Panc1 (cell line): ENCODE measurements around the gene VPS45. TPM values are rescaled to one million over a fixed set of nuclear protein-coding genes. Genes with fewer than 3 reads are reported as not detected.
A peak's percentile ranks its signal among the peaks of the same experiment; 100 is the strongest.

Source experiments
- ATAC-seq: fragments of 200-7000 bp; cut with Tn5 transposase; 2 replicates; pipeline ENCODE4 v1.9.1; 2020; ENCODE audit warnings: mild to moderate bottlenecking, moderate library complexity
- BruUV-seq: library from RNA; stranded (reverse); fragments of 400-500 nt; replicated peaks from 2 replicates; lab custom pipeline; 2021; lab: Mats Ljungman, UMichigan
- CTCF ChIA-PET: fragments of 300-600 bp; sonication (Branson Sonifier 250); formaldehyde crosslinking; loops from one replicate; lab custom pipeline; 2022; ENCODE audit warnings: antibody characterized with exemption; lab: Charles Lee
- POLR2A ChIA-PET: fragments of 300-600 bp; sonication (Branson Sonifier 250); formaldehyde crosslinking; loops from one replicate; lab custom pipeline; 2022; ENCODE audit warnings: antibody characterized with exemption; lab: Charles Lee
- DNase-seq: peaks from one replicate; pipeline ENCODE4 v3.0.0-alpha.2; 2010; ENCODE audit warnings: low read depth, low spot score
- H3K27ac ChIP-seq: 2 replicates; pipeline ENCODE4 v1.5.1; 2011; ENCODE audit warnings: mild to moderate bottlenecking, low read length, inconsistent platforms
- H3K27me3 ChIP-seq: fragments of 200-500 bp; sonication (Bioruptor generic); 2 replicates; pipeline ENCODE4 v1.6.0; 2014; ENCODE audit warnings: low read length, inconsistent platforms; ENCODE audit not compliant: control insufficient read depth, insufficient read depth
- H3K36me3 ChIP-seq: fragments of 200-500 bp; sonication (Bioruptor generic); 2 replicates; pipeline ENCODE4 v1.5.1; 2014; ENCODE audit warnings: inconsistent platforms, mild to moderate bottlenecking, low read length, moderate library complexity; ENCODE audit not compliant: control insufficient read depth, insufficient read depth
- H3K4me1 ChIP-seq: 2 replicates; pipeline ENCODE4 v1.5.1; 2011; ENCODE audit warnings: inconsistent platforms, mild to moderate bottlenecking, low read length, moderate library complexity; ENCODE audit not compliant: control insufficient read depth, insufficient read depth
- H3K4me3 ChIP-seq, 2 experiments: 2 replicates each; pipeline ENCODE4 v1.5.1; 2011 to 2012; ENCODE audit warnings: low read depth in 2 of 2, low read length in 2 of 2, mild to moderate bottlenecking in 2 of 2, inconsistent platforms in 1 of 2, moderate library complexity in 1 of 2
- H3K9me3 ChIP-seq: fragments of 200-500 bp; sonication (Bioruptor generic); 2 replicates; pipeline ENCODE4 v1.5.1; 2014; ENCODE audit warnings: low read depth, mild to moderate bottlenecking, inconsistent platforms, low read length, moderate library complexity; ENCODE audit not compliant: control insufficient read depth, insufficient read depth
- CTCF ChIP-seq: fragments of 450-650 bp; IDR thresholded peaks from 2 replicates; pipeline ENCODE4 v1.5.1; 2017; ENCODE audit warnings: mild to moderate bottlenecking
- POLR2AphosphoS5 ChIP-seq: IDR thresholded peaks from 2 replicates; pipeline ENCODE4 v1.6.1; 2012; ENCODE audit warnings: mild to moderate bottlenecking, low read depth, low read length, moderate library complexity
- REST ChIP-seq, 2 experiments: IDR thresholded peaks; 2 replicates each; pipeline ENCODE4 v1.6.1; 2011 to 2012; ENCODE audit warnings: low read depth in 2 of 2, control low read depth in 1 of 2, low read length in 1 of 2, mild to moderate bottlenecking in 1 of 2, moderate library complexity in 1 of 2; ENCODE audit not compliant: insufficient read depth in 1 of 2
- SIN3A ChIP-seq: IDR thresholded peaks from 2 replicates; pipeline ENCODE4 v1.6.1; 2012; ENCODE audit warnings: low read depth, mild to moderate bottlenecking, low read length, moderate library complexity, borderline replicate concordance; ENCODE audit not compliant: insufficient read depth
- TCF7L2 ChIP-seq: IDR thresholded peaks from 2 replicates; pipeline ENCODE4 v1.6.1; 2011; ENCODE audit warnings: mild to moderate bottlenecking, low read depth, low read length, inconsistent platforms
- in situ Hi-C: cut with HindIII; loops from 2 replicates; pipeline ENCODE4 v1.10.0; 2016; ENCODE audit warnings: low sequenced_read_pairs, low pct_unique_long_range_greater_than_20kb
- intact Hi-C: fragments of 100-400 bp; cut with micrococcal nuclease; formaldehyde crosslinking; loops from one replicate; pipeline ENCODE4 v1.10.0; 2022; ENCODE audit not compliant: unreplicated experiment
- total RNA-seq: library from RNA; stranded (reverse); gene quantifications from one replicate; pipeline ENCODE4 v1.2.1, GENCODE V29; 2021; ENCODE audit not compliant: unreplicated experiment

Gene VPS45
- total RNA-seq, 1 experiment from 2014 or later: 24.9 TPM

DNA sequence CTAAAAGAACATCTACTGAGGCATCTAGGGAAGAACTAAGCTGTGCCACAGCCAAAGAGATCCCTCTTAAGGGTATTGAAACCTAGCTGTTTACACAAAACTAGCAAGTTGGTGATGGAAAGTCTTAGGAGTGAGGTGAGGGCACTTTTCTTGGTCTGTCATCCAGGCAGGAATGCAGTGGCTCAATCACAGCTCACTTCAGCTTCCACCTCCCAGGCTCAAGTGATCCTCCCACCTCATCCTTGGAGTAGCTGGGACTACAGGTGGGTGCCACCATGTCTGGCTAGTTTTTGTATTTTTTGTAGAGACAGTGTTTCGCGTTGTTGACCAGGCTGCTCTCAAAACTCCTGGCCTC, 84.6 kb downstream of the VPS45 start:
- Histone ChIP-seq H3K4me3 (no peak overlapping the region), H3K27me3 (no peaks in the 10 kb centered on the region), H3K36me3 (no peaks in the 10 kb centered on the region), H3K9me3 (no peaks in the 10 kb centered on the region), H3K4me1 (peaks cover 11% of the 10 kb centered on the region), H3K27ac (no peak overlapping the region)
- ChIA-PET POLR2A (no interaction called here), CTCF (interaction anchor here (0.6 kb wide), 1 partner anchor 79 kb away, joined by 4 read pairs; no protein-coding TSS in a partner anchor)
- ATAC-seq (no peak), DNase-seq (no peak)
- TF ChIP-seq TCF7L2 (no peak), SIN3A (no peak), POLR2AphosphoS5 (no peak), REST (IDR thresholded peaks at IDR 0.05; ENCODE audit: insufficient read depth in 1 of 2, low read depth in 2 of 2, low read length in 1 of 2) (no peak), CTCF (no peak)
- in situ Hi-C loops (no loop called here), intact Hi-C loops (no loop called here)
- BruUV-seq: no TSS peak

- in situ Hi-C loops: no loop called here
- no peaks in the 10 kb centered on the region for H3K36me3 ChIP-seq
- ATAC-seq (no peak), DNase-seq (peak; percentile 41)
- CTCF ChIA-PET: interaction anchor here (0.5 kb wide), 1 partner anchor 51 kb away, joined by 5 read pairs; no protein-coding TSS in a partner anchor
- H3K9me3 ChIP-seq: no peaks in the 10 kb centered on the region
- H3K27ac ChIP-seq: no peak overlapping the region
- POLR2A ChIA-PET: no interaction called here
- H3K4me1 ChIP-seq: peaks cover 11% of the 10 kb centered on the region
- intact Hi-C loops: no loop called here
- no peaks in the 10 kb centered on the region for H3K27me3 ChIP-seq
- H3K4me3 ChIP-seq: no peak overlapping the region
- BruUV-seq: no TSS peak
- no peak for TF ChIP-seq TCF7L2
- TF ChIP-seq REST (IDR thresholded peaks at IDR 0.05; ENCODE audit: insufficient read depth in 1 of 2, low read depth in 2 of 2, low read length in 1 of 2): no peak
- no peak for TF ChIP-seq SIN3A
- TF ChIP-seq POLR2AphosphoS5: no peak
- TF ChIP-seq CTCF: no peak
Observed at GRCh38 chr1:150152772-150153456, 85.3 kb downstream of the VPS45 start.
